ENCODE data around the gene RNF220. TPM values are rescaled to one million over a fixed set of nuclear protein-coding genes. Genes with fewer than 3 reads are reported as not detected.

Gene RNF220
- total RNA-seq, 1 donor from 2014 or later: 72.5 TPM

- ATAC-seq: no peak
- no peak for TF ChIP-seq CTCF (IDR thresholded peaks at IDR 0.05)
- H3K9me3 ChIP-seq: no peaks in the 10 kb centered on the region
- H3K27ac ChIP-seq: no peak overlapping the region
- no peaks in the 10 kb centered on the region for H3K4me1 ChIP-seq
- DNase-seq: no peak
- intact Hi-C loops (cut with DNase I): no loop called here
- peaks cover 5% of the 10 kb centered on the region for H3K27me3 ChIP-seq (ENCODE audit: low read depth)
- no peaks in the 10 kb centered on the region for H3K36me3 ChIP-seq
- H3K4me3 ChIP-seq: peak overlapping the region; percentile 11
Observed at GRCh38 chr1:44523593-44524591, 118.8 kb downstream of the RNF220 start.

- no peak for ATAC-seq
- H3K27me3 ChIP-seq (ENCODE audit: low read depth): peaks cover 5% of the 10 kb centered on the region
- no peak overlapping the region for H3K27ac ChIP-seq
- TF ChIP-seq CTCF (IDR thresholded peaks at IDR 0.05): no peak
- no peaks in the 10 kb centered on the region for H3K4me1 ChIP-seq
- DNase-seq: no peak
- H3K36me3 ChIP-seq: no peaks in the 10 kb centered on the region
- no peaks in the 10 kb centered on the region for H3K9me3 ChIP-seq
- intact Hi-C loops (cut with DNase I): no loop called here
- H3K4me3 ChIP-seq: peak overlapping the region; percentile 11
Observed at GRCh38 chr1:44524655-44525500, 119.8 kb downstream of the RNF220 start.

- Histone ChIP-seq H3K4me3 (no peak overlapping the region), H3K27ac (no peak overlapping the region), H3K4me1 (no peaks in the 10 kb centered on the region), H3K27me3 (ENCODE audit: low read depth) (peaks cover 5% of the 10 kb centered on the region), H3K36me3 (no peaks in the 10 kb centered on the region), H3K9me3 (no peaks in the 10 kb centered on the region)
- ATAC-seq (no peak), DNase-seq (no peak)
- no peak for TF ChIP-seq CTCF (IDR thresholded peaks at IDR 0.05)
- intact Hi-C loops (cut with DNase I): no loop called here
Observed at GRCh38 chr1:44526295-44527073, 121.4 kb downstream of the RNF220 start.

GRCh38 chr1:44531785-44532566 lies 126.9 kb downstream of the RNF220 start:
- H3K4me1 ChIP-seq: no peaks in the 10 kb centered on the region
- H3K36me3 ChIP-seq: no peaks in the 10 kb centered on the region
- ATAC-seq: no peak
- DNase-seq: no peak
- intact Hi-C loops (cut with DNase I): no loop called here
- H3K9me3 ChIP-seq: no peaks in the 10 kb centered on the region
- TF ChIP-seq CTCF (IDR thresholded peaks at IDR 0.05): no peak
- no peak overlapping the region for H3K4me3 ChIP-seq
- H3K27ac ChIP-seq: no peak overlapping the region
- H3K27me3 ChIP-seq (ENCODE audit: low read depth): peaks cover 5% of the 10 kb centered on the region

Data from lower lobe of right lung (tissue), 2 donors.